ENCODE data around the gene OR8A1.

The OR8A1 gene

DNA sequence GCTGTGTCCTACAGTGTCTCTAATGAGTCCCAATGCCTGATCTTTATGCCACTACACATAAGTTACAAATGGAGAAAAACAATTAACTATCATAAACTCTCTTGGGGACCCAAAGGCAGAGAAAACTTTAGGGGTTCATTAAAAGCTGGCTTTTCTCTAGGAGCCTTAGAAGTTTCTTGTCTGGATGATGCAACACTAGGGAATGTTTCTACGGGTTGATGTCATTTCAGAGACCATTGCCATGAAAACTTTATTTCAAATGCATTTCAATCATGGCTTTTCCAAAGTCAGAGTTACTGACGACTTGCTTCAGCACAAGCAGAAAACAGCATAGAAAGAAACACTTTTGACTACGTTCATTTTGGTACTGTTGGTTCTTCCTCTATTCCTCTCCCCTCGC, 17.8 kb upstream of the OR8A1 start:
- Histone ChIP-seq H3K9ac (ENCODE audit: low read depth, low read length) (no peak overlapping the region), H3K27ac (ENCODE audit: low read depth, low read length) (no peak overlapping the region), H3K27me3 (ENCODE audit: control insufficient read depth, insufficient read depth, low read length) (no peaks in the 10 kb centered on the region), H3K4me3 (ENCODE audit: low read depth, low read length) (no peak overlapping the region), H3K9me3 (ENCODE audit: control insufficient read depth, insufficient read depth, low read length) (no peaks in the 10 kb centered on the region), H3K36me3 (ENCODE audit: control insufficient read depth, insufficient read depth, low read length) (no peaks in the 10 kb centered on the region), H3K4me1 (ENCODE audit: control insufficient read depth, insufficient read depth, low read length) (no peaks in the 10 kb centered on the region)

- no peaks in the 10 kb centered on the region for H3K9me3 ChIP-seq (ENCODE audit: control insufficient read depth, insufficient read depth, low read length)
- H3K9ac ChIP-seq (ENCODE audit: low read depth, low read length), result no peak overlapping the region
- no peak overlapping the region for H3K4me3 ChIP-seq (ENCODE audit: low read depth, low read length)
- no peaks in the 10 kb centered on the region for H3K27me3 ChIP-seq (ENCODE audit: control insufficient read depth, insufficient read depth, low read length)
- no peak overlapping the region for H3K27ac ChIP-seq (ENCODE audit: low read depth, low read length)
- no peaks in the 10 kb centered on the region for H3K36me3 ChIP-seq (ENCODE audit: control insufficient read depth, insufficient read depth, low read length)
- no peaks in the 10 kb centered on the region for H3K4me1 ChIP-seq (ENCODE audit: control insufficient read depth, insufficient read depth, low read length)
Observed at GRCh38 chr11:124556828-124557227, 13.0 kb upstream of the OR8A1 start.

- H3K27me3 ChIP-seq (ENCODE audit: control insufficient read depth, insufficient read depth, low read length), result no peaks in the 10 kb centered on the region
- no peaks in the 10 kb centered on the region for H3K9me3 ChIP-seq (ENCODE audit: control insufficient read depth, insufficient read depth, low read length)
Observed at GRCh38 chr11:124570160-124570559, 363 bp downstream of the OR8A1 start.

DNA sequence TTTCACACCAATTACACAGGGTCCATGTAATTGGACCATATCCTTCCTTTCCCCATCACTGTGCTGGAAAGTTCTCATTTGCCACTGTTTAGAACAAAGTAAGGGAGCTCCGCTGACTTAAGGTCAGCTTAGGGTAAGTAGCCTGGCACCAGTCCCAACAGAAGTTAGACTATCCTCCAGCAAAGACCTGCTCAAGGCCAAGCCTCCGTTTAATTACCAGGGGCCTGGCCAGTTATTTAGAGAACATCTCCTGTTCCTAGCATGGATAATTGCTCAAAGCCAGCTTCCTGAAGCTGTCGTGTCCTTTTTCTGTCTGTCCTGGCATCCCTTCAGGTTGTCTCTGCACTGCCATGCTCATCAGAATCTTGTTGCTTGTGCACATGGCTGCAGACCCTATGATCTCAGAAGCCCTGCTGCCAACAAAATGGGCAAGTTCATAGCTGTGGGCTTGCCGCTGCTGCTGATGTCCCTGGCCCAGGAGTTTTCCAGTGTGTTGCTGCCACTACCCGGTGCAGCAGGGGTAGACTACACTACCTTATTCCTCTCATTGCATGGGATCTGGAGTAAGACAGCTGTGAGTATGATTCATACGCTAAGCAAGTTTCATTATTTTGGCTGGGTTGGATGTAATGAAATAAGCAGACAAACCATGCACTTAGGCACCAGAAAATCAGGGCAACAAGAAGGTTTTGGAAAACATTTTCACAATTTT, 8.1 kb downstream of the OR8A1 start:
- no peak overlapping the region for H3K27ac ChIP-seq (ENCODE audit: low read depth, low read length)
- H3K4me1 ChIP-seq (ENCODE audit: control insufficient read depth, insufficient read depth, low read length), result no peaks in the 10 kb centered on the region
- H3K27me3 ChIP-seq (ENCODE audit: control insufficient read depth, insufficient read depth, low read length), result no peaks in the 10 kb centered on the region
- H3K9ac ChIP-seq (ENCODE audit: low read depth, low read length), result no peak overlapping the region
- no peaks in the 10 kb centered on the region for H3K9me3 ChIP-seq (ENCODE audit: control insufficient read depth, insufficient read depth, low read length)
- H3K4me3 ChIP-seq (ENCODE audit: low read depth, low read length), result no peak overlapping the region
- H3K36me3 ChIP-seq (ENCODE audit: control insufficient read depth, insufficient read depth, low read length), result no peaks in the 10 kb centered on the region

More at GRCh38 chr11:124570160-124570559, 363 bp downstream of the OR8A1 start:
- no peak overlapping the region for H3K9ac ChIP-seq (ENCODE audit: low read depth, low read length)
- no peak overlapping the region for H3K4me3 ChIP-seq (ENCODE audit: low read depth, low read length)
- H3K4me1 ChIP-seq (ENCODE audit: control insufficient read depth, insufficient read depth, low read length), result 0 out of 2 replicates have a peak, but pooled peaks cover 5% of the 10 kb centered on the region
- H3K27ac ChIP-seq (ENCODE audit: low read depth, low read length), result no peak overlapping the region
- no peaks in the 10 kb centered on the region for H3K36me3 ChIP-seq (ENCODE audit: control insufficient read depth, insufficient read depth, low read length)

- H3K9ac ChIP-seq (ENCODE audit: low read depth, low read length), result no peak overlapping the region
- no peak overlapping the region for H3K4me3 ChIP-seq (ENCODE audit: low read depth, low read length)
- H3K4me1 ChIP-seq (ENCODE audit: control insufficient read depth, insufficient read depth, low read length), result no peaks in the 10 kb centered on the region
- H3K9me3 ChIP-seq (ENCODE audit: control insufficient read depth, insufficient read depth, low read length), result no peaks in the 10 kb centered on the region
- H3K36me3 ChIP-seq (ENCODE audit: control insufficient read depth, insufficient read depth, low read length), result no peaks in the 10 kb centered on the region
- H3K27ac ChIP-seq (ENCODE audit: low read depth, low read length), result no peak overlapping the region
- H3K27me3 ChIP-seq (ENCODE audit: control insufficient read depth, insufficient read depth, low read length), result no peaks in the 10 kb centered on the region
Observed at GRCh38 chr11:124578761-124579160, 9.0 kb downstream of the OR8A1 start.

DNA sequence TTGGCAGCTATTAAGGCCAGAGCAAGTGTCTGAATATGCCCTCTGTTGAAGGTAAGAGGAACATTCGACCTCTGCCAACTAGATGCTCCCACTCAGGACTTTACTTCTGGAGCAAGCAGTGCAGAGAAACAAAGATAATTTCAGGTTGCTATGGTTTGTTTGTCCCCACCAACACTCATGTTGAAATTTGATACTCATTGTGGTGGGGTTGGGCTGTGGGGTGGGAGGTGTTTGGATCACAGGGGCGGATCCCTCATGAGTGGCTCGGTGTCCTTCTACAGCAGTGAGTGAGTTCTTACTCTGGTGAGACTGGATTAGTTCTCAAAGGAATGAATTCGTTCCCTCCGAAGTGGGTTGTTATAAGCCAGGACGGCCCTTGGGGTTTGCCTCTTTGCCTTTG, 12.0 kb downstream of the OR8A1 start:
- no peak overlapping the region for H3K9ac ChIP-seq (ENCODE audit: low read depth, low read length)
- no peaks in the 10 kb centered on the region for H3K36me3 ChIP-seq (ENCODE audit: control insufficient read depth, insufficient read depth, low read length)
- H3K4me1 ChIP-seq (ENCODE audit: control insufficient read depth, insufficient read depth, low read length), result no peaks in the 10 kb centered on the region
- H3K27me3 ChIP-seq (ENCODE audit: control insufficient read depth, insufficient read depth, low read length), result no peaks in the 10 kb centered on the region
- H3K9me3 ChIP-seq (ENCODE audit: control insufficient read depth, insufficient read depth, low read length), result no peaks in the 10 kb centered on the region
- no peak overlapping the region for H3K27ac ChIP-seq (ENCODE audit: low read depth, low read length)
- H3K4me3 ChIP-seq (ENCODE audit: low read depth, low read length), result no peak overlapping the region

- Histone ChIP-seq H3K4me1 (ENCODE audit: control insufficient read depth, insufficient read depth, low read length) (no peaks in the 10 kb centered on the region), H3K9ac (ENCODE audit: low read depth, low read length) (no peak overlapping the region), H3K9me3 (ENCODE audit: control insufficient read depth, insufficient read depth, low read length) (no peaks in the 10 kb centered on the region), H3K27ac (ENCODE audit: low read depth, low read length) (no peak overlapping the region), H3K36me3 (ENCODE audit: control insufficient read depth, insufficient read depth, low read length) (no peaks in the 10 kb centered on the region), H3K27me3 (ENCODE audit: control insufficient read depth, insufficient read depth, low read length) (no peaks in the 10 kb centered on the region), H3K4me3 (ENCODE audit: low read depth, low read length) (no peak overlapping the region)
Observed at GRCh38 chr11:124582565-124582964, 12.8 kb downstream of the OR8A1 start.

DNA sequence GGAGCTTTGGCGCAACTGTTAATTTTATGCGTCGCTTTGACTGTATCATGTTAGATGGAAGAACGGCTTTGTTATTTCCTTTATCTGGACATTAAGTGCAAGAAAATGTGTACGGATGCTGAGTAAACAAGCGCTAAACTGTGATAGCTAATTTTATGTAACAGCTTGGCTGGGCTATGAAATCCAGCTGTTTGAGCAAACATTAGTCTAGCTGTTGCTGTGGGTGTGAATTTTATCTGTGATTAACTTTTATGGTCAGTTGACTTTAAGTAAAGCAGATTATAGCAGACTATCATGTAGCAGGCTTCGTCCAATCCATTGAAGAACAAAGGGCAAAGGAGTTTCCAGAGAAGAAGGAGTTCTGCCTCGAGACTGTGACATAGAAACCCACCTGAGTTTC, 14.0 kb downstream of the OR8A1 start:
- Histone ChIP-seq H3K9me3 (ENCODE audit: control insufficient read depth, insufficient read depth, low read length) (no peaks in the 10 kb centered on the region), H3K9ac (ENCODE audit: low read depth, low read length) (no peak overlapping the region), H3K36me3 (ENCODE audit: control insufficient read depth, insufficient read depth, low read length) (no peaks in the 10 kb centered on the region), H3K4me1 (ENCODE audit: control insufficient read depth, insufficient read depth, low read length) (no peaks in the 10 kb centered on the region), H3K27ac (ENCODE audit: low read depth, low read length) (no peak overlapping the region), H3K4me3 (ENCODE audit: low read depth, low read length) (no peak overlapping the region), H3K27me3 (ENCODE audit: control insufficient read depth, insufficient read depth, low read length) (no peaks in the 10 kb centered on the region)

DNA sequence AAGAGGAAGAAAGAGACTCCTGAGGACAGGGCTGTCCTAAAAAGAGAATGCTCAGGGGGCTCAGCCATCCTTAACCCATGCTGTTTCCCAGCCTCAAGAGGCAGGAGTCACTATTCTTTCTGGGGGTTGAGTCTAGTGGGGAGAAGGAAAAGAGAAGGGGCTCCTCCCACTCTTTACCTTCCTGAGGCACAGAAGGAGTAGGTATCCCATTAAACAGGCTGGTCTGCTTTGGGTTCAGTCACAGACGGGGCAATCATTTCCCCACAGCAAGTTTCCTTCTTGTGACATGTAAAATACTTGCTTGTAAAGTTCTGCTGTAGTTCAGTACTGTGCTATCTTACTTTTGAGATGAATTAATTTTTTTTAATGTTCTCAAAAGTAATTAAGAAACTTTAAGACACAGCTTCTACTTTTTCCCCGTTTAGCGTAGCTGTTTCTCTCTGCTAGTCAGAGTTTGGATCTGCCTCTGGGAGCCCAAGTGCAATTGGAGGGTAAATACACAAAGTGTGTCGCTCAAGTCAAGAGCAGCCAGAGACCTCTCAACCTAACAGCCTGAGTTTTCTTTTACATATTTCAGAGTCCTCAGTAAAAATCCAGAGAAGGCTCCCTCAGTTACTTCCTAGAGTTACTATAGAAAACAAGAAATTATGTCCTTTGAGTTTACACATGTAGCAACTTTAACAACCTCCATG, 15.0 kb downstream of the OR8A1 start:
- no peak overlapping the region for H3K9ac ChIP-seq (ENCODE audit: low read depth, low read length)
- no peaks in the 10 kb centered on the region for H3K4me1 ChIP-seq (ENCODE audit: control insufficient read depth, insufficient read depth, low read length)
- no peaks in the 10 kb centered on the region for H3K27me3 ChIP-seq (ENCODE audit: control insufficient read depth, insufficient read depth, low read length)
- no peaks in the 10 kb centered on the region for H3K9me3 ChIP-seq (ENCODE audit: control insufficient read depth, insufficient read depth, low read length)
- H3K36me3 ChIP-seq (ENCODE audit: control insufficient read depth, insufficient read depth, low read length), result no peaks in the 10 kb centered on the region
- no peak overlapping the region for H3K27ac ChIP-seq (ENCODE audit: low read depth, low read length)
- H3K4me3 ChIP-seq (ENCODE audit: low read depth, low read length), result no peak overlapping the region

DNA sequence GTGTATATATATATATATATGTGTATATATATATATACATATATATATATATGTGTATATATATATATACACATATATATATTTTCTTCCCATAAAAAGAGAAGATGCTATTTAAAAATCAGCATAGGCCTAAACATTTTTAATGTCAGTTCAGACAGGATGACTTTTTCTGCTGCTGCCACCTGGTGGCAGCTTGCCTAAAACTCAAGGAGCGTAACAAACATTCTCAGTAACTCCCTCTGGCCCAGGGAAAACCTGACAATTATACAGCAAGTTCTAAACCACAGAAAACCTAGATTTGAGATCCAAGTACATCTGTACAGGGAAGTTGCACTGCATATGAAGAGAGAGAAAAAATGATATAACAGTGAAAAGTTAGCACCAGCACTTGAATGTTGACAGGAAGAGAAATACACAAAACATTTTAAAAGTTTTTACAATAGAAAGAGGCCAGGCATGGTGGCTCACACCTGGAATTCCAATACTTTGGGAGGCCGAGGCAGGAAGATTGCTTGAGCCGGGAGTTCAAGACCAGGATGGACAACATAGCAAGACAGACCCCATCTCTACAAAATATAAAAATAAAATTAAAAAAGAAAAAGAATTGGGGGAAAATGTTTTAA, 16.6 kb downstream of the OR8A1 start:
- Histone ChIP-seq H3K9me3 (ENCODE audit: control insufficient read depth, insufficient read depth, low read length) (no peaks in the 10 kb centered on the region), H3K4me1 (ENCODE audit: control insufficient read depth, insufficient read depth, low read length) (no peaks in the 10 kb centered on the region), H3K4me3 (ENCODE audit: low read depth, low read length) (no peak overlapping the region), H3K36me3 (ENCODE audit: control insufficient read depth, insufficient read depth, low read length) (no peaks in the 10 kb centered on the region), H3K27me3 (ENCODE audit: control insufficient read depth, insufficient read depth, low read length) (no peaks in the 10 kb centered on the region), H3K9ac (ENCODE audit: low read depth, low read length) (no peak overlapping the region), H3K27ac (ENCODE audit: low read depth, low read length) (no peak overlapping the region)

GRCh38 chr11:124591430-124591829, 21.6 kb downstream of the OR8A1 start:
- Histone ChIP-seq H3K27me3 (ENCODE audit: control insufficient read depth, insufficient read depth, low read length) (no peaks in the 10 kb centered on the region), H3K36me3 (ENCODE audit: control insufficient read depth, insufficient read depth, low read length) (no peaks in the 10 kb centered on the region)

More at GRCh38 chr11:124591430-124591829, 21.6 kb downstream of the OR8A1 start:
- no peak overlapping the region for H3K27ac ChIP-seq (ENCODE audit: low read depth, low read length)
- no peak overlapping the region for H3K9ac ChIP-seq (ENCODE audit: low read depth, low read length)
- H3K9me3 ChIP-seq (ENCODE audit: control insufficient read depth, insufficient read depth, low read length), result no peaks in the 10 kb centered on the region
- H3K4me1 ChIP-seq (ENCODE audit: control insufficient read depth, insufficient read depth, low read length), result no peaks in the 10 kb centered on the region
- H3K4me3 ChIP-seq (ENCODE audit: low read depth, low read length), result no peak overlapping the region
